ENCODE measurements around the gene ANG. TPM values are rescaled to one million over a fixed set of nuclear protein-coding genes. Genes with fewer than 3 reads are reported as not detected.

The ANG gene
- 6.7 and 7.9 TPM in 2 replicates for total RNA-seq

DNA sequence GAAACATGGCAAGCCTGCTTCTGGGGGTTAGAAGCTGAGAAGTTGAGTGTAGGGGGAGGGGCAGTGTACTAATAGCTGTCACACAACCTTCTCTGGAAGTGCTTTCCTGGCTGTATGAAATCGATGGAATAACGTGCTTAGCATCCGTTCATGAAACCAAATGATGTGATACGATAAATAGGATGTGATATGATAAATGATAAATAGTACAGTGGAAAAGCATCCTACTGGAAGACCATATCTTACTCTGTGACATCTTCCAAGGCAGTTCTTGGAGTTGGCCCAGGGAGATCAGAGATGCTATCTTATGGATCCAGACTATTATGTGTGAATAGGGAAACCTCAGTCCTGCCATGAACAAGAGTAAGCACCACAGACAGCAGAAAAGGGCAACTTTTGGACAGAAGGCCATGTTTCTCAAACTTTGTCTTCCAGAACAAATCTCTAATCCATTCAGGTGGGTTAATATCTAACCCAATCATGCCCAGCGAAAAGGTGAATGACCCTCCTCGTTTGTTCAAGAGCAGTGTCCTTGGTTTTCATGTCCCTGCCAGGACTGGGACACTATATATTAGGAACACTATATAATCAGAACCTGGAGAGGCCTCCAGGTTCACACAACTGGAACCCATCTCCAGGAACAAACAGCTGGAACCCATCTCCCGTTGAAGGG, at the start of gene ANG:
TSS of gene ANG (plus strand) at position 598 of the 673 bp plus-strand sequence. CDS start 4,801 bp downstream, outside the sequence.

GRCh38 chr14:20641591-20641990, 47.0 kb upstream of the ANG start, which contains the start of gene OR6S1:
Gene OR6S1 (minus strand): TSS chr14:20641691. CDS start chr14:20641691, 0 bp downstream.

DNA sequence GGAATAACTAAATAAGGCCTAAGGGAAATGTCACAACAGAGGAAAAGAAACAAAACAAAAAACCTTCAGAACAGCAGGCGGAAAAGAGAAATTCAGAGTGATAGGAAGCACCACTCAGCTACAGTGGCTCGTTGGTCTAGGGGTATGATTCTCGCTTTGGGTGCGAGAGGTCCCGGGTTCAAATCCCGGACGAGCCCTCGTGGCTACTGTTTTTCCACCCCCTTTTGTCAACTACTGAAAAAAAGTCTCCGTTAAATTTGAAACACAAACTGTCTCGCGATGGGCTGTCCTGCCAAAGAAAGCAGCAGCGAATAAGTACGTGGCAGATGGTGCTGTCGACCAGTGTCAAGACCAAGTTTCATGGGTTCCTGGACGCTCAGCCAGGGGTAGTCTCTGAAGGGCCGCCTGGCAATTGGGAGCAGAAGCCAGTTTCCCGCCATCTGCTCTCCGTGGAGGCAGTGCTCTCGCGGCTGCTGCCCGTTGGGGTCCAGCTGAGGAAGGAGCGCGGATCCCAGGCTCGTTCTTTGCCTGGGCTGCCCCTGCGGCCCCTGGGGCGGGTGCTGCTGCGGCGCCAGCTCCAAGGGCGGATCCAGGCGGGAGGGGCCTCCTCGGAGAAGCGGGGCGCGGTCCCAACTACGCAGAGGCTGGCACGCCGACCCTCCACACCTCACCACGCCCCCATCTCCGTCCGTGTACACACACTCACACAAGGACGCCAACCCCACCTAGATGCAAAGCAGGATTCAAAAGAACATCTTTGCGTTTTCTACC, 4.5 kb upstream of the ANG start, which contains the start of gene RNASE4:
TSS of gene RNASE4 (plus strand) at position 670 of the 771 bp plus-strand sequence. CDS start 14,812 bp downstream, outside the sequence.

Other genes with a start within 250 kb of the ANG start
- 62.5 and 70.6 TPM in 2 replicates for gene OSGEP, start 234.0 kb upstream of the ANG start, total RNA-seq
- gene APEX1, start 233.5 kb upstream of the ANG start, total RNA-seq, result 278 and 299 TPM in 2 replicates
- gene PIP4P1, start 227.3 kb upstream of the ANG start, total RNA-seq, result 19.2 and 19.8 TPM in 2 replicates
- 51.7 and 54.6 TPM in 2 replicates for gene PNP, start 219.4 kb upstream of the ANG start, total RNA-seq
- not detected in 2 replicates for gene RNASE10, start 183.2 kb upstream of the ANG start, total RNA-seq
- not detected in 2 replicates for gene RNASE9, start 127.7 kb upstream of the ANG start, total RNA-seq
- gene RNASE11, start 100.8 kb upstream of the ANG start, total RNA-seq, result not detected in 2 replicates
- not detected in 2 replicates for gene RNASE12, start 97.4 kb upstream of the ANG start, total RNA-seq
- not detected in 2 replicates for gene OR6S1, start 47.1 kb upstream of the ANG start, total RNA-seq
- gene RNASE4, start 4.2 kb upstream of the ANG start, total RNA-seq, result 12.1 and 12.9 TPM in 2 replicates
- gene EDDM3A, start 57.1 kb downstream of the ANG start, total RNA-seq, result not detected in 2 replicates
- not detected in 2 replicates for gene EDDM3B, start 79.6 kb downstream of the ANG start, total RNA-seq
- not detected in 2 replicates for gene RNASE6, start 92.5 kb downstream of the ANG start, total RNA-seq
- not detected in 2 replicates for gene RNASE1, start 114.1 kb downstream of the ANG start, total RNA-seq
- gene RNASE3, start 202.6 kb downstream of the ANG start, total RNA-seq, result not detected in 2 replicates

All from bronchus fibroblast of lung (primary cell).